Measurements from ENCODE around the gene EEF1AKMT4.

DNA sequence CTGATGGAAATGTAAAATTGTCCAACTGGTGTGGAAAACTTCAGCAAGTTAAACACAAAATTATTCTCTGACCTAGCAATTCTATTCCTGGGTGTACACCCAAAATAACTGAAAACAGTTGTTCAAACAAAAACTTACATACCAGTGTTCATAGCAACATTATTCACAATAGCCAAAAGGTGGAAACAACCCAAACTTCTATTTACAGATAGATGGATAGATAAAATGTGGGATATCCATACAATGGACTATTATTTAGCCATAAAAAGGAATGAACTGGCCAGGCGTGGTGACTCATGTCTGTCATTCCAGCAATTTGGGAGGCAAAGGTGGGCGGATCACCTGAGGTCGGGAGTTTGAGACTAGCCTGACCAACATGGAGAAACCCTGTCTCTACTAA lies 27.0 kb upstream of the EEF1AKMT4 start:
- TF ChIP-seq, protein P1, sequence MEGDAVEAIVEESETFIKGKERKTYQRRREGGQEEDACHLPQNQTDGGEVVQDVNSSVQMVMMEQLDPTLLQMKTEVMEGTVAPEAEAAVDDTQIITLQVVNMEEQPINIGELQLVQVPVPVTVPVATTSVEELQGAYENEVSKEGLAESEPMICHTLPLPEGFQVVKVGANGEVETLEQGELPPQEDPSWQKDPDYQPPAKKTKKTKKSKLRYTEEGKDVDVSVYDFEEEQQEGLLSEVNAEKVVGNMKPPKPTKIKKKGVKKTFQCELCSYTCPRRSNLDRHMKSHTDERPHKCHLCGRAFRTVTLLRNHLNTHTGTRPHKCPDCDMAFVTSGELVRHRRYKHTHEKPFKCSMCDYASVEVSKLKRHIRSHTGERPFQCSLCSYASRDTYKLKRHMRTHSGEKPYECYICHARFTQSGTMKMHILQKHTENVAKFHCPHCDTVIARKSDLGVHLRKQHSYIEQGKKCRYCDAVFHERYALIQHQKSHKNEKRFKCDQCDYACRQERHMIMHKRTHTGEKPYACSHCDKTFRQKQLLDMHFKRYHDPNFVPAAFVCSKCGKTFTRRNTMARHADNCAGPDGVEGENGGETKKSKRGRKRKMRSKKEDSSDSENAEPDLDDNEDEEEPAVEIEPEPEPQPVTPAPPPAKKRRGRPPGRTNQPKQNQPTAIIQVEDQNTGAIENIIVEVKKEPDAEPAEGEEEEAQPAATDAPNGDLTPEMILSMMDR (IDR thresholded peaks at IDR 0.05; ENCODE audit: insufficient read depth, low read depth, low read length), result no peak
- TF ChIP-seq EZH2 (IDR thresholded peaks at IDR 0.05; ENCODE audit: insufficient read depth, low read length), result no peak

All from astrocyte (in vitro differentiated cells and primary cell).